Ovary (tissue), 9 donors: ENCODE measurements around the gene SMARCA4. TPM values are rescaled to one million over a fixed set of nuclear protein-coding genes. Genes with fewer than 3 reads are reported as not detected.

Experiments
- DNase-seq, 5 donors: peaks; one replicate each; pipeline ENCODE4 v3.0.0-alpha.2; 2019 to 2020
- H3K27ac ChIP-seq, 2 donors: fragments of 200-600 bp; one replicate each; pipeline versions ENCODE4 v1.5.1 to v1.8.0; 2019 to 2022
- H3K27me3 ChIP-seq: fragments of 200-600 bp; one replicate; pipeline ENCODE4 v1.8.0; 2022
- H3K36me3 ChIP-seq: fragments of 200-600 bp; sonication (generic); one replicate; pipeline ENCODE4 v1.5.1; 2019
- H3K4me1 ChIP-seq: one replicate; pipeline ENCODE4 v1.8.1; 2013; ENCODE audit warnings: mild to moderate bottlenecking, moderate library complexity; ENCODE audit not compliant: insufficient read depth
- H3K4me3 ChIP-seq: fragments of 200-600 bp; sonication (generic); one replicate; pipeline ENCODE4 v1.5.1; 2017
- H3K9me3 ChIP-seq, 2 donors: fragments of 200-600 bp in 1 of 2; sonication (generic) in 1 of 2; one replicate each; pipeline versions ENCODE4 v1.5.1 to v1.8.1; 2013 to 2019; ENCODE audit warnings: mild to moderate bottlenecking in 1 of 2, moderate library complexity in 1 of 2
- CTCF ChIP-seq, 3 donors: fragments of 450-650 bp in 2 of 3; fragments of 200-600 bp in 1 of 3; IDR thresholded peaks; one replicate each; pipeline versions ENCODE4 v1.5.1 to v1.8.0; 2016 to 2022; ENCODE audit warnings: antibody characterized with exemption in 3 of 3, mild to moderate bottlenecking in 1 of 3
- EP300 ChIP-seq: sonication (generic); formaldehyde crosslinking; IDR thresholded peaks from one replicate; pipeline ENCODE4 v1.6.1; 2017; ENCODE audit warnings: antibody characterized with exemption
- POLR2A ChIP-seq: fragments of 450-650 bp; IDR thresholded peaks from one replicate; pipeline ENCODE4 v1.6.1; 2017; ENCODE audit warnings: antibody characterized with exemption, mild to moderate bottlenecking, moderate library complexity
- WGBS, 3 donors: extraction: QIAGEN DNeasy Blood & Tissue Kit in 1 of 3; methylation state at CpG; one replicate each; pipeline versions ENCODE4 v1.1.5 to v1.1.7; 2013 to 2017; 5-methylcytosine and 5-hydroxymethylcytosine counted together
- intact Hi-C, 4 donors: fragments of 100-400 bp; cut with DNase I; formaldehyde crosslinking; loops; one replicate each; pipeline versions ENCODE4 v1.11.0 to v1.15.1; 2022 to 2023
- polyA plus RNA-seq, 2 donors: library from polyadenylated mRNA; stranded (reverse); fragments of 200-250 nt in 1 of 2; fragments of 350-450 nt in 1 of 2; fragmentation: Illumina TruSeq in 1 of 2; extraction: RNeasy Lipid Tissue Mini Kit (QIAGEN cat#74804) in 1 of 2; gene quantifications; one replicate each; pipeline ENCODE4 v1.2.3, GENCODE V29; 2013 to 2014
- total RNA-seq, 7 donors: library from RNA; depleted of rRNA in 2 of 7; stranded (reverse); fragments of >200 nt in 2 of 7; fragmentation: NEBNext Ultra II Directional in 3 of 7; extraction: Animal tissue kit (Norgen Biotek cat#: 25700) in 3 of 7; gene quantifications; one replicate each; pipeline versions ENCODE4 v1.1.0 to v1.2.4, GENCODE V29; 2016 to 2023
- donor health status: DM: no; HTN: no; CAD: no; lungs with moderate emphysema.
- donor health status: DM: no; HTN: no; CAD: no.
- donor health status: Bipolar disorder and iron deficiency.
- donor health status: DM: yes; HTN: yes; CAD: no.
- donor health status: DM: no; HTN: no; CAD: no.
- donor health status: DM: yes; HTN: yes; CAD: no.

SMARCA4 gene
- total and polyA plus RNA-seq, 9 donors, result 32.1 to 96.7 (median 68.3) TPM

GRCh38 chr19:11058246-11059030, 97.6 kb downstream of the SMARCA4 start:
- WGBS, 3 donors, result 90 to 93% (median 92%) methylated on average over 30 to 34 of the region's 34 CpGs
- DNase-seq, result no peak
- H3K36me3 ChIP-seq, result no peaks in the 10 kb centered on the region
- H3K9me3 ChIP-seq, result no peaks in the 10 kb centered on the region
- intact Hi-C loops, result no loop called here
- no peak overlapping the region for H3K4me3 ChIP-seq
- TF ChIP-seq CTCF (IDR thresholded peaks at IDR 0.05) (no peak), POLR2A (no peak), EP300 (no peak)
- H3K27ac ChIP-seq, result no peak overlapping the region
- no peaks in the 10 kb centered on the region for H3K27me3 ChIP-seq
- no peaks in the 10 kb centered on the region for H3K4me1 ChIP-seq

- no peaks in the 10 kb centered on the region for H3K9me3 ChIP-seq
- no peak for DNase-seq
- TF ChIP-seq POLR2A, result no peak
- TF ChIP-seq CTCF (IDR thresholded peaks at IDR 0.05), result no peak
- TF ChIP-seq EP300, result no peak
- H3K27me3 ChIP-seq, result no peaks in the 10 kb centered on the region
- no peak overlapping the region for H3K4me3 ChIP-seq
- intact Hi-C loops, result no loop called here
- no peak overlapping the region for H3K27ac ChIP-seq
- no peaks in the 10 kb centered on the region for H3K36me3 ChIP-seq
- H3K4me1 ChIP-seq, result peaks cover 2% of the 10 kb centered on the region
- WGBS, 3 donors, result 92 to 94% (median 93%) methylated on average over 43 of the region's 43 CpGs
Observed at GRCh38 chr19:11059511-11060358, 98.9 kb downstream of the SMARCA4 start.

- Histone ChIP-seq H3K27me3 (no peaks in the 10 kb centered on the region), H3K4me3 (no peak overlapping the region), H3K27ac (no peak overlapping the region), H3K36me3 (no peaks in the 10 kb centered on the region), H3K4me1 (peaks cover 5% of the 10 kb centered on the region), H3K9me3 (no peaks in the 10 kb centered on the region)
- DNase-seq, result no peak
- 78 to 80% (median 80%) methylated on average over 14 of the region's 14 CpGs for WGBS, 3 donors
- intact Hi-C loops, result no loop called here
- TF ChIP-seq EP300 (no peak), CTCF (IDR thresholded peaks at IDR 0.05) (no peak), POLR2A (no peak)
Observed at GRCh38 chr19:11061952-11062351, 101.1 kb downstream of the SMARCA4 start.

- TF ChIP-seq CTCF (IDR thresholded peaks at IDR 0.05) (no peak), POLR2A (no peak), EP300 (no peak)
- no peak overlapping the region for H3K27ac ChIP-seq
- no peak for DNase-seq
- H3K9me3 ChIP-seq, result no peaks in the 10 kb centered on the region
- intact Hi-C loops, result no loop called here
- no peaks in the 10 kb centered on the region for H3K27me3 ChIP-seq
- H3K4me3 ChIP-seq, result no peak overlapping the region
- H3K4me1 ChIP-seq, result peaks cover 5% of the 10 kb centered on the region
- no peaks in the 10 kb centered on the region for H3K36me3 ChIP-seq
- WGBS, 3 donors, result 69 to 76% (median 75%) methylated on average over 3 of the region's 3 CpGs
Observed at GRCh38 chr19:11063434-11063833, 102.6 kb downstream of the SMARCA4 start.
